ENCODE data around the gene LRIG3.

- TF ChIP-seq CTCF (IDR thresholded peaks at IDR 0.05) (no peak), POLR2A (IDR thresholded peaks at IDR 0.05) (no peak)
Measured at GRCh38 chr12:58957298-58957697, 37.0 kb upstream of the LRIG3 start.
